Activated CD4-positive, CD25-positive, alpha-beta regulatory T cell treated with anti-CD3 and anti-CD28 coated beads, Interleukin-2, amount 50 U/mL, for 24 hours (primary cell): ENCODE data around the gene KCTD14.
"Not testable (repeated sequence)": the region's sequence is repeated elsewhere in the genome, so short reads cannot be mapped to it uniquely, and the experiment has no call there.

ENCODE experiments used
- ATAC-seq, 2 donors: fragments of 150-1000 bp; cut with Tn5 transposase; one replicate each; pipeline ENCODE4 v1.10.0; 2021; ENCODE audit warnings: mild to moderate bottlenecking in 1 of 2, moderate library complexity in 1 of 2

The KCTD14 gene

DNA sequence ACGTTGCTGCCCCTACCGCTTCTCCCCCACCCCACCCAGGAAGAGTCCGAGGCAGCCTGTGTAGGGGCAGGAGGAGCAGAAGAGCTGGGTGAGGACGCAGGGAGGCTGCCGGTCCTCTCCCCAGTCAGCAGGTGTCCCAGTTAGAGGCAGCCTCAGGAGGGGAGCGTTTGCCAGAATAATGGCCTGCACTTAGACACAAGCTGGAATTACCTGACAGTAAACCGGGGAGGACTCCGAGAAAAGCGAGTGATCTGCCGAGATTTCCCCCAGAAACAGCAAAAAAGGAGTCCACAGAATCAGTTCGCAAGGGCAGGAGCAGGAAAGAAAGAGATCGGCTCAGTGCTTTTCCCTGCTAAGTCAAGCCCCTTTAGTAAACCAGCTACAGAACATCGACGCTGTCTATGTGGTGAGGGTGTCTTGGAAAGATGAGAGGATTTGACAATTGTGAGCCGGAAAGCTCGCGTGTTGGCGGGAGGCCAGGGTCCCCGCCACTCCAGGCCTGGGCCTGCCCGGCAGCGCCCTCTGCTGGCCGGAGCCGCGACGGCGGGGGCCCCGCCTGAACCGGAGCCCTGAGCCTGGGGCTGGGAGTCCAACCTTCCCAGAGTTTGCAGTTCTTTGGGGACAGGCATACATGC lies 22.9 kb upstream of the KCTD14 start:
- peak; percentile 91 to 92 for ATAC-seq

GRCh38 chr11:78044706-78045105 lies 21.6 kb upstream of the KCTD14 start:
- no peak for ATAC-seq

DNA sequence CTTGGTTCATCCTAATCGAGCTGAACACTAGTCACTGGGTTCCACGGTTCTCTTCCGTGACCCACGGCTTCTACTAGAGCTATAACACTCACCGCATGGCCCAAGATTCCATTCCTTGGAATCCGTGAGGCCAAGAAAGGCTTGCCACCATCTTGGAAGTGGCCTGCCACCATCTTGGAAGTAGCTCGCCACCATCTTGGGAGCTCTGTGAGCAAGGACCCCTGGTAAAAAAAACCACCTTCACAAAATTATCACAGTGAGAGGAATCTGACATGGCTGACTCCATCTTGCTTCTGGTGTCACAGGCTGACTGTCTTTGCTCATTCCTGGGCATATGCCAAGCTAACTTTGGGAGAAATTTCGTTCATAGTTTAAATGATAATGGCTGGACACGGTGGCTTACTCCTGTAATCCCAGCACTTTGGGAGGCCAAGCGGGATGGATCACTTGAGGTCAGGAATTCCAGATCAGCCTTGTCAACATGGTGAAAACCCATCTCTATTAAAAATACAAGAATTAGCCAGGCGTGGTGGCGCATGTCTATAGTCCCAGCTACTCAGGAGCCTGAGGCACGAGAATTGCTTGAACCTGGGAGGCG lies 18.9 kb upstream of the KCTD14 start:
- no peak for ATAC-seq

- ATAC-seq, result not testable (repeated sequence)
Measured at GRCh38 chr11:78041380-78041719, 18.3 kb upstream of the KCTD14 start.

DNA sequence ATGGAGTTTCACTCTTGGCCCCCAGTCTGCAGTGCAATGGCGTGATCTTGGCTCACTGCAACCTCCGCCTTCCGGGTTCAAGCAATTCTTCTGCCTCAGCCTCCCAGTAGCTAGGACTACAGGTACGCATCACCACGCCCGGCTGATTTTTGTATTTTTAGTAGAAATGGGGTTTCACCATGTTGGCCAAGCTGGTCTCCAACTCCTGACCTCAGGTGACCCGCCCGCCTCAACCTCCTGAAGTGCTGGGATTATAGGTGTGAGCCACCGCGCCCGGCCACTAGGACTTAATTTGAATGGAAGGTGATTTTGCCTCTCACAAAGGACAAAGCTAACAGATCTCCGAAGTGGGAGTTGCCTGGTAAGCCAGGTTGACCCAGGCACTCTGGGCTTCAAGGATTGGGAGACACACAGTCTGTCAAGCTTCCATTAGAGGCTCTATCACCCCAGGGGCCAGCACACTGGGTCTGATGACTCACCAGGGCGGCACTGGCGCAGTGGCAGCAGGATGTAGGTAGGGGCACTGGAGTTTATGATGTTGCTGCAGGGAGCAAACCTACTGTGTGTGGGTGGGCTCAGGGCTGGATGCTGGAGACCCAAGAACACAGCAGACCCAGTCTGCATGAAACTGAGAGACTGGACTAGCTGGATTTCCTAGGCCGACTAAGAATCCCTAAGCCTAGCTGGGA lies 17.8 kb upstream of the KCTD14 start:
- ATAC-seq, result no peak

DNA sequence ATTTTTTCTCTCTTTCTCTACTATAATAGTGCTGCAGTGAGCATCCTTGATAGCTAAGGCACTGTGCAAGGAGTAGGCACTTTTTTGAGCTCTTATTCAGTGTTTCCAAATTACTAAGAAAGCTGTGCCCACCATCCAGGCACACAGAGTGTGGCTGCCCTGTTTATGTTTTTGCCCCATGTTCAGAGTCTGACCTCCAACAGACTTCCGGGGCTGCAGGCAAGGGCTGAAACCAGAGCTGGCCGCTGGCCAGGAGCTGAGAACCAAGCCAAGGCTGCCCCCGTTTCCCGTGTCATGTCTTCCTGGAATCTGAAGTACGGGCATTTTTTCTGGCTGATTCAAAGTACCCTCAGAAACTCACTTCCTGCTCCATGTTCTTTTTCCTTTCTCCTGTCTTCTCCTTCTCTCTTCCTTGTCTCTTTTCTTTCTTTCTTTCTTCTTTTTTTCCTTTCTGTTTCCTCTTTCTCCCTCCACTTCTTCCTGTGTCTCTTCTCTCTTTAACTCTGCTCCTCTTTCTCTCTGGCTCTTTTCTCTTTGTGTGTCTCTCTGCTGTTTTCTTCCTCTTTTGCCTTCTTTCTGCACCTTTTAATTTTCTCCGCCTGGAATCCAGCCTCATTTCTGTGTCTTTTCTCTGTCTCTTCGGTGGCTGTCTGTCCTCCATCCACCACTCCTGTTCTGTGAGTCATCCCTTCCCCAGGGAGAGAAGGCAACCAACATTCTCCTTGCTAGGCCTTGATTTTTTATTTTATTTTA lies 17.0 kb upstream of the KCTD14 start:
- peak; percentile 51 to 58 for ATAC-seq

- ATAC-seq, result peak; percentile 62 to 63
Measured at GRCh38 chr11:78039391-78039918, 16.4 kb upstream of the KCTD14 start.

DNA sequence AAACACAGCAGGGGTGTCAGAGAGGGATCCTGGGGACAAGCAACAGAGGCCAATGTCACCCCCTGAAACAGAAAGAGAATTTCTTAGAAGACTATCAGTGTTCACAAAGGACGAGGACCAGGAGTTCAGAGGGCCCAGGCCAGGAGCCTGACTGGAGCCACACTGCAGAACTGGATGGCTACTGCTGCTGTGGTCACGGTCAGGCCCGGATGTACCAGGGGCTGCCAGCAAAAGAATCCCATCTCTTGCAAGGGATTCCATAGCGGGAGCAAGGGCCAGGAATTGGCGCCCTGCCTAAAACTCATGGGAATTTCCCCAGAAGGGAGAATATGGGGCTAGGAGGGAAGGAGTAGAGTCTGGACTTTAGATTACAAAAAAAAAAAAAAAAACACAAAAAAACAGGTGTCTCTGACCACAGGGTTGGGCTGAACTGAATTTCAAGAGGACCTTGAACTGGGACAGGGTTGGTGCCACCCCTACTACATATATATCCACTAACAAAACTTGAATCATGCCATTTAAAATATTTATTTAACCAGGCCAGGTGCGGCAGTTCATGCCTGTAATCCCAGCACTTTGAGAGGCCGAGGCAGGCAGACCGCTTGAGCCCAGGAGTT lies 15.7 kb upstream of the KCTD14 start:
- no peak for ATAC-seq

GRCh38 chr11:78037825-78038620 lies 14.9 kb upstream of the KCTD14 start:
- ATAC-seq, result no peak

GRCh38 chr11:78037056-78037455 lies 14.0 kb upstream of the KCTD14 start:
- no peak for ATAC-seq

- ATAC-seq, result no peak
Measured at GRCh38 chr11:78036313-78036712, 13.2 kb upstream of the KCTD14 start.

DNA sequence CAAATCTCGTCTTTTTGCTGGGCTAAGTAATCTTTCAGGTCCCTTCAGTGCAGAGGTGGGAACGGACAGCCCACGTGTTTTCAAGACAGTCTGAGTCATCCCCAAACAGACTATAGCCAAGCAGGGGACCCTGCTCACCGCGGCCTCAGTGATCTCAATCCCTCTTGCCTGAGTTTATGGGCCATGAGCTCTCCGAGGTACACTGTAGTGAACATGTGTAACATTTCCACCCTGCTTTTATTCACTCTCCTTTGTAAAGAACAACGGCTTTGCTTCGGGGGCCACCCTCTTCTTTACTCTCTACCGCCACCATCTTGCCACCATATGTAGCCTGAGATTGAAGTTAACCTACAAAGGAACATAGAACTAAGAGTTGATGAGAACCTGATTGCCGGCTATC lies 11.5 kb upstream of the KCTD14 start:
- ATAC-seq, result no peak

GRCh38 chr11:78033040-78033439 lies 10.0 kb upstream of the KCTD14 start:
- no peak for ATAC-seq

DNA sequence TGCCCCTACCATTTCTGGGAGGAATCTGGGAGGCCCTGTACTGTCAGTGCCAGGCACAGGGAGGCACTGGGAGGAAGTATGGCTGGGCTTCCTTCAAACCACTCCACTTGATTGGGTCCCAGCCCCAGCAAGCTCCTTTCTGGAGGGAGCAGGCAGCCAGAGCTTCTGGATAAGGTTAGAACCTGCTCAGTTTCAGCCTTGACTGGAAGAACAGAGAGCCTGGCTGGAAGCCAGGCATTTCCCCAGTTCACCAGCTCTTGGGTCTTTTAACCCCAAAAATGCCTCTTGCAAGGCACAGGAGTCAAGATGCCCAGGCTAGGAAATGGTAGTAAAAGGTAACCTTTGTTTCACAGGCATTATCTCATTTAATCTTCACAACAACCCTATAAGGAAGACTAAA lies 9.0 kb upstream of the KCTD14 start:
- no peak for ATAC-seq

GRCh38 chr11:78031629-78032028 lies 8.6 kb upstream of the KCTD14 start:
- no peak for ATAC-seq

- ATAC-seq, result no peak
Measured at GRCh38 chr11:78030429-78031325, 7.6 kb upstream of the KCTD14 start.

- not testable (repeated sequence) for ATAC-seq
Measured at GRCh38 chr11:78028423-78028822, 5.3 kb upstream of the KCTD14 start.

DNA sequence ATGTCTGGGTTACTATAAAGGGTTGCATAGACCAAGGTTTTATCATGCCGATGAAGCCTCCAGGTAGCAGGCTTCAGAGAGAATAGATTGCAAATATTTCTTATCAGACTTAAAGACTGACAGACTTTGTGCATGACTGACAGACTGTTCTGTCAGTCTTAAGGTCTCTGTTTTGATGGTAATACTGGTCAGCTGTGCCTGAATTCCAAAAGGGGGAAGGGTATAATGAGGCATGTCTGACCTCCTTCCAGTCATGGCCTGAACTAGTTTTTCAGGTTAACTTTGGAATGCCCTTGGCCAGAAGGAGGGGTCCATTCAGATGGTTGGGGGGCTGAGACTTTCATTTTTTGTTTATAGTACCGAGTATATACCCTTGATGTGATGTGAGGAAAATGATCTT lies 4.7 kb upstream of the KCTD14 start:
- no peak for ATAC-seq

DNA sequence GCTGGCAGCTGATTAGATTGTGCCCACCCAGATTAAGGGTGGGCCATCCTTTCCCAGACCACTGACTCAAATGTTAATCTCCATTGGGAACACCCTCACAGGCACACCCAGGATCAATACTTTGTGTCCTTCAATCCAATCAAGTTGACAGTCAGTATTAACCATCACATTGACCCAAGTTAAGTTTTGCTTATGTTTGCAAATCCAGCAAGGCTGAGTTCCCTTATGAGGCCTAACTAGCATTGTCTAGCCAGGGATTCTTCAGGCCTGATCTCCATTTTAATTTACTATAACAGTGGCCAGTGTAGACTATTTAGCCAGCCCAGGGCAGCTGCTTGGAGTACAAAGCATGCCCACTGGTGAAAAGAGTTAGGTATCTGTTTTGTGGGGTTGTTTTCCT lies 2.3 kb upstream of the KCTD14 start:
- no peak for ATAC-seq

DNA sequence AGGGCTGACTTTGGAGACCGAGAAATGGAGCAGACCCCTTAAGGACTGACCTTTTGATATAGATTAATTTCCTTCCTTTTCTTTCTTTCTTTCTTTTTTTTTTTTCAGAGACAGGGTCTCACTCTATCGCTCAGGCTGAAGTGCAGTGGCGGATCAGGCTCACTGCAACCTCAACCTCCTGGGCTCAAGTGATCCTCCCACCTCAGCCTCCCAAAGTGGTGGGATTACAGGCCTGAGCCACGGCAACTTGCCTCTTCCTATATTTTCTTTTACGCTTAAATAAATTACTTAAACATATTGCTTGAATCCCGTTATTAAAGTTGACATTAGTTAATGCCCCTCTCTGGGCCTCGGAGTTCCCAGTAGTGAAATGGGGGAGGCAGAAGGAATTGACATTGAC lies 350 bp upstream of the KCTD14 start:
- no peak for ATAC-seq

DNA sequence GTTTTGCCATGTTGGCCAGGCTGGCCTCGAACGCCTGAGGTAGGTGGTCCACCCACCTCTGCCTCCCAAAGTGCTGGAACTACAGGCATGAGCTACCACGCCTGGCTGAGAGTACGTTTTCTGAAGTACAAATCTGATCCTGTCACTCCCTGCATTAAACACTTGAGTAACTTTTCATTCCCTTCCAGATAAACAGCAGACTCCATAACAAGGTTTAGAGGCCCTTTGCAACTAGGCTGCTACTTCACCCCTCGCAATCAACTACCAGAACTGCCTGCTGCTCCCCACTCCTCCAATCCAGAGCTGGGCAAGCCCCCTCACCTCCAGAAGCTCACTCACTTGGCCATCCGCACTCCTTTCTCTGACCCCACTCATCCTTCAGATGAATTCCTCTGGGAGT lies 1.5 kb downstream of the KCTD14 start:
- no peak for ATAC-seq
